ENCODE results near the gene SYNGAP1. TPM values are rescaled to one million over a fixed set of nuclear protein-coding genes. Genes with fewer than 3 reads are reported as not detected.

The SYNGAP1 gene
- total RNA-seq, 1 donor from 2014 or later, result 23.0 TPM

DNA sequence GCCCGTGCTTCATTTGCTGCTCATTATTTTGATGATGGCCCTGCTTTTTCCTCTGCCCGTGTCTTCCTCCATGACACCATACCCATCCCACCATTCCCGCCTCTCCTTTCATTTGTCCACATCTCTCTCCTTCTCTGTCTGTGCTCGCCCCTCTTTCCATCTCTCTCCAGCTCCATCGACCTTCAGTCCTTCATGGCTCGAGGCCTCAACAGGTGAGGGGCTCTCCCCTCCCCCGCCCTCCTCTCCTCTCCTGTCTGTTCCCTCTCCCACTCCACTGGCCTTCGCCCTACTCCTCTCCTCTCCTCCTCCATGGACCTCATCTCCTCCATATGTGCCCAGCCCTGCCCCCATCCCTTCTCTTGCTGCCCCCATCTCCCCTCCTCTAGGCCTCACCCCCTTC, 22.4 kb downstream of the SYNGAP1 start:
- peaks cover 29% of the 10 kb centered on the region for H3K36me3 ChIP-seq
- TF ChIP-seq CTCF (IDR thresholded peaks at IDR 0.05), result no peak
- H3K27ac ChIP-seq, result no peak overlapping the region
- no peak overlapping the region for H3K4me3 ChIP-seq
- no peaks in the 10 kb centered on the region for H3K27me3 ChIP-seq
- intact Hi-C loops (cut with DNase I), result no loop called here
- no peak for ATAC-seq
- H3K4me1 ChIP-seq, result no peaks in the 10 kb centered on the region
- H3K9me3 ChIP-seq, result no peaks in the 10 kb centered on the region
- DNase-seq, result no peak

DNA sequence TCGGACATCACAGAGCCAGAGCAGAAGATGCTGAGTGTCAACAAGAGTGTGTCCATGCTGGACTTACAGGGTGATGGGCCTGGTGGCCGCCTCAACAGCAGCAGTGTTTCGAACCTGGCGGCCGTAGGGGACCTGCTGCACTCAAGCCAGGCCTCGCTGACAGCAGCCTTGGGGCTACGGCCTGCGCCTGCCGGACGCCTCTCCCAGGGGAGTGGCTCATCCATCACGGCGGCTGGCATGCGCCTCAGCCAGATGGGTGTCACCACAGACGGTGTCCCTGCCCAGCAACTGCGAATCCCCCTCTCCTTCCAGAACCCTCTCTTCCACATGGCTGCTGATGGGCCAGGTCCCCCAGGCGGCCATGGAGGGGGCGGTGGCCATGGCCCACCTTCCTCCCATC, 23.2 kb downstream of the SYNGAP1 start:
- Histone ChIP-seq H3K27me3 (no peaks in the 10 kb centered on the region), H3K4me1 (no peaks in the 10 kb centered on the region), H3K9me3 (no peaks in the 10 kb centered on the region), H3K4me3 (no peak overlapping the region), H3K36me3 (peaks cover 28% of the 10 kb centered on the region), H3K27ac (no peak overlapping the region)
- TF ChIP-seq CTCF (IDR thresholded peaks at IDR 0.05), result no peak
- DNase-seq, result no peak
- intact Hi-C loops (cut with DNase I), result no loop called here
- no peak for ATAC-seq

GRCh38 chr6:33443619-33444504, 24.0 kb downstream of the SYNGAP1 start:
- TF ChIP-seq CTCF (IDR thresholded peaks at IDR 0.05), result no peak
- no peaks in the 10 kb centered on the region for H3K4me1 ChIP-seq
- intact Hi-C loops (cut with DNase I), result no loop called here
- H3K4me3 ChIP-seq, result no peak overlapping the region
- DNase-seq (no peak), ATAC-seq (no peak)
- H3K36me3 ChIP-seq, result peaks cover 28% of the 10 kb centered on the region
- H3K27me3 ChIP-seq, result no peaks in the 10 kb centered on the region
- H3K9me3 ChIP-seq, result no peaks in the 10 kb centered on the region
- no peak overlapping the region for H3K27ac ChIP-seq

DNA sequence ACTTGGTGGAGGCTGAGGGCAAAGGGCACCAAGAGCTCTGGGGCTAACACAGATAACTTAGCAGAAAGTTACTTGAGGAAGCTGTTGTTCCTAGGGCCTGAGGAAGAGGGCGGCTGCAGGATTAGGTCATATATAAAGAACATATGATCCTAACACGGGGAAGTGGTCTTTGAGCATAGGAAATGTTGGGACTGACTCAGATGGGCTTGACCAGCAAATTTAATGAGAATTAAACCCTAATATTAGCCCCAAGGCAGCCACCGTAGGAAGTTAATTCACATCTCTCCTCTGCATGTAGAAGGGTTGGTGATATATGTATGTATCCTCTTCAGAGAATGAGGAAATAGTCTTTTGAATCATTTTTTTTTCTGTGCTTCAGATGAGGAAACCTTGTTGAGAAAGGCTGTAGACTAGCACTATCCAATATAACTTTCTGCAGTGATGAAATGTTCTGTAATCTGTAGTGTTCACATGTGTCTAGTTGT, 25.3 kb downstream of the SYNGAP1 start:
- no peaks in the 10 kb centered on the region for H3K9me3 ChIP-seq
- TF ChIP-seq CTCF (IDR thresholded peaks at IDR 0.05), result no peak
- intact Hi-C loops (cut with DNase I), result no loop called here
- H3K27me3 ChIP-seq, result no peaks in the 10 kb centered on the region
- peaks cover 28% of the 10 kb centered on the region for H3K36me3 ChIP-seq
- H3K4me1 ChIP-seq, result no peaks in the 10 kb centered on the region
- H3K27ac ChIP-seq, result peak overlapping the region; percentile 61
- ATAC-seq (peak; percentile 61), DNase-seq (no peak)
- H3K4me3 ChIP-seq, result no peak overlapping the region

- intact Hi-C loops (cut with DNase I), result no loop called here
- no peak for TF ChIP-seq CTCF (IDR thresholded peaks at IDR 0.05)
- DNase-seq, result no peak
Measured at GRCh38 chr6:33446356-33446755, 26.5 kb downstream of the SYNGAP1 start.

More at GRCh38 chr6:33446356-33446755, 26.5 kb downstream of the SYNGAP1 start:
- Histone ChIP-seq H3K4me1 (no peaks in the 10 kb centered on the region), H3K36me3 (peaks cover 26% of the 10 kb centered on the region), H3K4me3 (no peak overlapping the region), H3K27ac (peak overlapping the region; percentile 61), H3K27me3 (no peaks in the 10 kb centered on the region), H3K9me3 (no peaks in the 10 kb centered on the region)
- ATAC-seq, result no peak
